NCI-H2196 treated with DMSO at 0.1 percent for 48 hours (cell line): ENCODE results near the gene MAP3K19.

ENCODE experiments used
- DNase-seq: peaks from one replicate; lab custom pipeline; 2025; ENCODE audit not compliant: unreplicated experiment; lab: John Stamatoyannopoulos, UW

MAP3K19 gene

GRCh38 chr2:134934150-134934549, 113.1 kb downstream of the MAP3K19 start:
- DNase-seq, result no peak

DNA sequence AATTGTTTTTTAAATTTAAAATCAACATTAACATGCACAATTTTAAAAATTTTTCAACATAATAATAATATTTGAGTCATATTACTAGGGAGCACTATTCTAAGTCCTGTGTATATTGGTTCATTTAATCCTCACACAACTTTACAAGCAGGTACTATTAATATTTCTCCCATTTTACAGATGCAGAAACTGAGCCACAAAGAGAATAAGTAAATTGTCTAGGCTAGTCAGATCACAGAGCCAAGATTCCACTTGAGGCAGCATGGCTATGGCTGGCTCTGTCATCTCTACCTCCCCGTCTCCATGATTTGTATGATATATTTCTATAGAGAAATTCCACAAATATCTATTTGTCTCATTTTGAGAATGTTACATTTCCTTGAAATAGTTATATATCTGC, 113.5 kb downstream of the MAP3K19 start:
- DNase-seq, result no peak

- DNase-seq, result no peak
Observed at GRCh38 chr2:134932864-134933526, 114.3 kb downstream of the MAP3K19 start.

- no peak for DNase-seq
Observed at GRCh38 chr2:134927195-134927594, 120.1 kb downstream of the MAP3K19 start.

- DNase-seq, result no peak
Observed at GRCh38 chr2:134926231-134926931, 120.9 kb downstream of the MAP3K19 start.

- no peak for DNase-seq
Observed at GRCh38 chr2:134924912-134925311, 122.3 kb downstream of the MAP3K19 start.

GRCh38 chr2:134919341-134920210, 127.7 kb downstream of the MAP3K19 start:
- no peak for DNase-seq

DNA sequence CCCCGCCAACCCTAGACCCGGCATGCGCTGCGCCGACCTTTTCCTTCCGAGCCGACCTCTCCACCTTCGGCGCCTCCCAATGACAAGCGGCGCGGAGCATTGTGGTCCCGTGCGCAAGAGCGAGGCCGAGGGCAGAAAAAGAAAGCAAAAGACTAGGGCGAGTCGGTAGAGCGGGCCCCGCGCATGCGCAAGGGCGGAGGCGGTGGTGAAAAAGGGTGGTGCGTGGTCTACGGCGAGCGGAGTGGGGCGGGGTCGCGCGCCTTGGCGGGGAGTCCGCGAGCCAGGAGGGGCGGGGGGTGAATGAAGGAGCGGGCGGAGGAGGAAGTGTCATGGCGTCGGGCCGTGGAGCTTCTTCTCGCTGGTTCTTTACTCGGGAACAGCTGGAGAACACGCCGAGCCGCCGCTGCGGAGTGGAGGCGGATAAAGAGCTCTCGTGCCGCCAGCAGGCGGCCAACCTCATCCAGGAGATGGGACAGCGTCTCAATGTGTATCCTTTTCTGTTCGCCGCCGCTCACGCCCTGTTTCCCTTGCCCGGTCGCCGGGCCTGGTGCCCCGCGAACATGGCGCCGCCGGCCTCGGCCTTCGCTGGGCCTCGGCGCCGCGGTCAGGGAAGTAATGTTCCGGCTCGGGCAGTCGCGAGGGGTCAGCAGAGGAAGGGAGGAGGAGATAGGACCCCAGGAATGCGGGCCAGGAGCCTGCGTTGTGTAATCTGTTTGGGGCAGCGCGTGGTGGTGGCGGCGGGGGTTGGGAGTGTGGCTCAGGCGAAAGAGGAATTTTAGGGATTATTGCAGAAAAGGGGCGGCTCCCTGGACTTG, 128.5 kb downstream of the MAP3K19 start, which contains the start of gene CCNT2:
TSS of gene CCNT2 (plus strand) at position 297 of the 815 bp plus-strand sequence. CDS start at position 330, 33 bp downstream.
- peak; percentile 99 for DNase-seq

- peak; percentile 99 for DNase-seq
Observed at GRCh38 chr2:134917888-134918525, 129.2 kb downstream of the MAP3K19 start.

DNA sequence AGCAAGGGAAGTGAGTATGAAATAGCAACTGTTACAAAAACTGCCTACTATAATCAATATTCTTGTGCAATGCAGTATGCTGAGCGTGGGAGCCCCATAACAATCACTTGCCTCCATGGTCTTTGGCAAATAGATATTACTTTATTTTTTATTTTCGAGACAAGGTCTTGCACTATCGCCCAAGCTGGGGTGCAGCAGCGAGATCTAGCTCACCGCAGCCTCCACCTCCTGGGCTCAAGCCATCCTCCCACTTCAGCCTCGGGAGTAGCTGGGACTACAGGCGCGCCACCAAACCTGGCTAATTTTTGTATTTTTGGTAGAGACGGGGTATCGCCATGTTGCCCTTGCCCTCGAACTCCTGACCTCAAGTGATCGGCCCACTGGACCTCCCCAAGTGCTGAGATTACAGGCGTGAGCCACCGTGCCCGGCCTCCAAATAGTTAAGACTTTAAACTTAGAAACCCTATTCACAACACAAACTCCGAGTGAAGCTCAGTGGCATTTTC, 129.8 kb downstream of the MAP3K19 start:
- DNase-seq, result no peak
